Karpas-422 (cell line): ENCODE results near the gene ZNF501. TPM values are rescaled to one million over a fixed set of nuclear protein-coding genes. Genes with fewer than 3 reads are reported as not detected.

ENCODE experiments used
- DNase-seq: peaks from one replicate; pipeline ENCODE4 v3.0.0-alpha.2; 2015
- H2AFZ ChIP-seq: fragments of 200-600 bp; sonication (generic); 2 replicates; pipeline ENCODE4 v1.6.1; 2014; ENCODE audit warnings: antibody characterized with exemption, low read length, mixed read lengths
- H3K27ac ChIP-seq: fragments of 200-600 bp; sonication (generic); 2 replicates; pipeline ENCODE4 v1.5.1; 2014; ENCODE audit warnings: mild to moderate bottlenecking, low read length, moderate library complexity
- H3K27me3 ChIP-seq: fragments of 200-600 bp; sonication (generic); 2 replicates; pipeline ENCODE4 v1.6.1; 2014; ENCODE audit warnings: low read length, mixed read lengths
- H3K36me3 ChIP-seq: fragments of 200-600 bp; sonication (generic); 2 replicates; pipeline ENCODE4 v1.6.1; 2014; ENCODE audit warnings: low read length, mixed read lengths; ENCODE audit not compliant: insufficient read depth
- H3K4me1 ChIP-seq: fragments of 200-600 bp; sonication (generic); 2 replicates; pipeline ENCODE4 v1.6.1; 2014; ENCODE audit warnings: mild to moderate bottlenecking, low read length, mixed read lengths
- H3K4me2 ChIP-seq: fragments of 200-600 bp; sonication (generic); 2 replicates; pipeline ENCODE4 v1.6.1; 2014; ENCODE audit warnings: low read length, low read depth, mild to moderate bottlenecking; ENCODE audit not compliant: poor library complexity, severe bottlenecking
- H3K4me3 ChIP-seq: fragments of 200-600 bp; sonication (generic); 2 replicates; pipeline ENCODE4 v1.5.1; 2014; ENCODE audit warnings: mild to moderate bottlenecking, antibody characterized with exemption, low read length, mixed read lengths
- H3K79me2 ChIP-seq: fragments of 200-600 bp; sonication (generic); 2 replicates; pipeline ENCODE4 v1.6.1; 2014; ENCODE audit warnings: mild to moderate bottlenecking, low read length, mixed read lengths
- H3K9ac ChIP-seq: fragments of 200-600 bp; sonication (generic); 2 replicates; pipeline ENCODE4 v1.6.0; 2014; ENCODE audit warnings: low read length
- H3K9me2 ChIP-seq: fragments of 200-600 bp; sonication (generic), shearing (Covaris generic); replicated peaks from 2 replicates; pipeline ENCODE4 v1.6.0; 2014; ENCODE audit warnings: mild to moderate bottlenecking, low read length, moderate library complexity; ENCODE audit not compliant: insufficient read depth
- H3K9me3 ChIP-seq: fragments of 300-700, 200-600 bp; sonication (generic); 2 replicates; pipeline ENCODE4 v1.6.1; 2014; ENCODE audit warnings: low read length, mixed read lengths
- H4K20me1 ChIP-seq: fragments of 200-600 bp; sonication (generic); 2 replicates; pipeline ENCODE4 v1.6.1; 2014; ENCODE audit warnings: mild to moderate bottlenecking, antibody characterized with exemption, low read length, low read depth; ENCODE audit not compliant: insufficient read depth
- total RNA-seq: library from RNA; depleted of rRNA; stranded (reverse); fragments of >200 nt; shearing (Covaris generic); gene quantifications from 2 replicates; pipeline ENCODE4 v1.2.3, GENCODE V29; 2014; ENCODE audit warnings: low replicate concordance

ZNF501 gene
- total RNA-seq, 1 experiment from 2014 or later, result 8.8 TPM

DNA sequence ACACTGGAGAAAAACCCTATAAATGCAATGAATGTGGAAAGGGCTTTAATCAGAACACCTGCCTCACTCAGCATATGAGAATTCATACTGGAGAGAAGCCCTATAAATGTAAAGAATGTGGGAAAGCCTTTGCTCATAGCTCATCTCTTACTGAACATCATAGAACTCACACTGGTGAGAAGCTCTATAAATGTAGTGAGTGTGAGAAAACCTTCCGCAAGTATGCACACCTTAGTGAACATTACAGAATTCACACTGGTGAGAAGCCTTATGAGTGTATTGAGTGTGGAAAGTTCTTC is 7.4 kb upstream of the ZNF501 start:
- peaks cover 2% of the 10 kb centered on the region; the same call in 1 of the 2 replicates for H3K27me3 ChIP-seq
- H3K9ac ChIP-seq, result no peak overlapping the region
- peaks cover 3% of the 10 kb centered on the region for H3K36me3 ChIP-seq
- DNase-seq, result no peak
- H3K4me3 ChIP-seq, result no peak overlapping the region
- peaks cover 63% of the 10 kb centered on the region for H3K9me3 ChIP-seq
- H3K4me1 ChIP-seq, result no peaks in the 10 kb centered on the region
- no peaks in the 10 kb centered on the region for H4K20me1 ChIP-seq
- H3K9me2 ChIP-seq, result no peaks in the 10 kb centered on the region
- no peak overlapping the region for H3K4me2 ChIP-seq
- H3K79me2 ChIP-seq, result no peaks in the 10 kb centered on the region
- H2AFZ ChIP-seq, result no peak overlapping the region
- H3K27ac ChIP-seq, result no peak overlapping the region

DNA sequence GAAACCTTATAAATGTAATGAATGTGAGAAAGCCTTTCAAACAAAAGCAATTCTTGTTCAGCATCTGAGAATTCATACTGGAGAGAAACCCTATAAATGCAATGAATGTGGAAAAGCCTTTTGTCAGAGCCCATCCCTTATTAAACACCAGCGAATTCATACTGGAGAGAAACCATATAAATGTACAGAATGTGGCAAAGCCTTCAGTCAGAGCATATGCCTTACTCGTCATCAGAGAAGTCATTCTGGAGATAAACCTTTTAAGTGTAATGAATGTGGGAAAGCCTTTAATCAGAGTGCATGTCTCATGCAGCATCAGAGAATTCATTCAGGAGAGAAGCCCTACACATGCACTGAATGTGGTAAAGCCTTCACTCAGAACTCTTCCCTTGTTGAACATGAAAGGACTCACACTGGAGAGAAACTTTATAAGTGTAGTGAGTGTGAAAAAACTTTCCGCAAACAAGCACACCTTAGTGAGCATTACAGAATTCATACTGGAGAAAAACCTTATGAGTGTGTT is 5.3 kb downstream of the ZNF501 start:
- DNase-seq, result no peak
- no peak overlapping the region for H3K4me2 ChIP-seq
- H3K36me3 ChIP-seq, result peaks cover 11% of the 10 kb centered on the region
- H3K4me1 ChIP-seq, result no peaks in the 10 kb centered on the region
- H3K79me2 ChIP-seq, result no peaks in the 10 kb centered on the region
- H4K20me1 ChIP-seq, result no peaks in the 10 kb centered on the region
- peaks cover 60% of the 10 kb centered on the region for H3K9me3 ChIP-seq
- no peaks in the 10 kb centered on the region for H3K27me3 ChIP-seq
- no peak overlapping the region for H3K27ac ChIP-seq
- H2AFZ ChIP-seq, result no peak overlapping the region
- no peak overlapping the region for H3K4me3 ChIP-seq
- H3K9ac ChIP-seq, result no peak overlapping the region
- H3K9me2 ChIP-seq, result no peaks in the 10 kb centered on the region

DNA sequence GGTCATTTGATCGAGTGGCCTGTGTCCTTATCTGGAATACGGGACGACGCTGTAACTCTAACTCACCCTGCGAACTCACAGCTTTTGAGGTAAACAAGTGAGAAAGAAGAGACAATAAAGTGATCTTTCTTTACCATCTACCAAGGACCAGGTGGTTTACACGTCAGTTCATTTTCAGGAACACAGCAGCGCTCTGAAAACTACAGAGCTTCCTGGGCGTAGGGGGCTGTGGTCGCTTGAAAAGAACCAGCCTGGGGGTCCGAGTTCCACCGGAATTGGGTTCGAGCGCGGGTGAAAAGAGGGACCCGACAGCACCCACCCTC is 31.6 kb downstream of the ZNF501 start:
- Histone ChIP-seq H3K79me2 (peaks cover 96% of the 10 kb centered on the region), H3K27me3 (no peaks in the 10 kb centered on the region)

DNA sequence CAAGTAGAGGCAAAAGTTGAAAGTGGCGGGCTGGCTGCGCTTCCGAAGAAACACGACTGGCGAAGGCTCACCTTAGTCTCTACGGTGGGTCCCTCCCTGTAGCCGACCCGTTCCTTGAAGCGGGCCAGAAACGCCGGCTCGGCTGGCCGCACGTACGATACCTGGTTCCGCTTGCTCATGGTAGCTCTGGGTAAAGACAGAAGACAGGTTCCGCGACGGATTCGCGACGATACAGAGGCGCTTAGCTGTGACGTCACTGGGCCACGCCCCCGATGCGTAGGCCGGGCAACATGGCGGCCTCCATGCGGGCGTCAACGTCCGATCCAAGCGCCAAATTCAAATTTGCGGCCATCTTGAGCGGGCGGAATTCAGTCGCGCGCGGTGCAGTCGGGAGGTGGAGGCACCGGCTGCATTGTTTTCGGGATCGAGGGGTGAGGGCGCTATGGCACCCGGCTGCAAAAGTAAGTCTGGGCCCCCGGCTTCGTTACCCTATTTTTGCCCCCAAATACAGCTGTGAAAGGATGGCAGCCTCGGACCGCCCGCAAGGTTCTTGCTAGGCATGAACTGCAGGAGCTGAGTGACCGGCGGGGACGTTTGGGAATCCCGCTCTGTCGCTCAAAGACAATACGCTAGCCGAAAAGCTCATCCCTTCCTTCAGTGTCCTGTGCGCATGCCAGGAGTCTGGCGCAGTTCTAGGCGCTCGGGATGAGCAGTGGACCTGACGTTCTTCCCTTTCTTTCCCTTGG is 32.2 kb downstream of the ZNF501 start, which contains the start of the genes KIAA1143 and KIF15:
Gene KIAA1143 (minus strand): TSS at position 196 of the 746 bp plus-strand sequence. CDS start 17 bp downstream, at position 179.
Gene KIF15 (plus strand): TSS at position 371 of the 746 bp plus-strand sequence. CDS start 72 bp downstream, at position 443.
- no peaks in the 10 kb centered on the region for H4K20me1 ChIP-seq
- peak within 1 kb of the TSS; percentile 83 for H3K4me2 ChIP-seq
- H3K4me3 ChIP-seq, result peak within 1 kb of the TSS; percentile 93
- H3K27ac ChIP-seq, result peak within 1 kb of the TSS; percentile 42
- H3K4me1 ChIP-seq, result peaks cover 12% of the 10 kb centered on the region
- H3K27me3 ChIP-seq, result no peaks in the 10 kb centered on the region
- H3K36me3 ChIP-seq, result peaks cover 65% of the 10 kb centered on the region
- H3K9ac ChIP-seq, result peak within 1 kb of the TSS; percentile 81
- peak; percentile 99 for DNase-seq
- peaks cover 46% of the 10 kb centered on the region for H3K9me3 ChIP-seq
- peak within 1 kb of the TSS; percentile 55; the same call in 1 of the 2 replicates for H2AFZ ChIP-seq
- peaks cover 96% of the 10 kb centered on the region for H3K79me2 ChIP-seq
- H3K9me2 ChIP-seq, result no peaks in the 10 kb centered on the region

More for the DNA sequence above, 31.6 kb downstream of the ZNF501 start:
- Histone ChIP-seq H3K9me3 (peaks cover 46% of the 10 kb centered on the region), H3K36me3 (peaks cover 65% of the 10 kb centered on the region), H3K27ac (no peak overlapping the region), H2AFZ (peak overlapping the region; percentile 50; the same call in 1 of the 2 replicates), H3K4me2 (peak overlapping the region; percentile 83), H3K4me3 (peak overlapping the region; percentile 93), H3K4me1 (peaks cover 12% of the 10 kb centered on the region), H3K9ac (peak overlapping the region; percentile 77), H4K20me1 (no peaks in the 10 kb centered on the region), H3K9me2 (no peaks in the 10 kb centered on the region)
- DNase-seq, result peak; percentile 45

DNA sequence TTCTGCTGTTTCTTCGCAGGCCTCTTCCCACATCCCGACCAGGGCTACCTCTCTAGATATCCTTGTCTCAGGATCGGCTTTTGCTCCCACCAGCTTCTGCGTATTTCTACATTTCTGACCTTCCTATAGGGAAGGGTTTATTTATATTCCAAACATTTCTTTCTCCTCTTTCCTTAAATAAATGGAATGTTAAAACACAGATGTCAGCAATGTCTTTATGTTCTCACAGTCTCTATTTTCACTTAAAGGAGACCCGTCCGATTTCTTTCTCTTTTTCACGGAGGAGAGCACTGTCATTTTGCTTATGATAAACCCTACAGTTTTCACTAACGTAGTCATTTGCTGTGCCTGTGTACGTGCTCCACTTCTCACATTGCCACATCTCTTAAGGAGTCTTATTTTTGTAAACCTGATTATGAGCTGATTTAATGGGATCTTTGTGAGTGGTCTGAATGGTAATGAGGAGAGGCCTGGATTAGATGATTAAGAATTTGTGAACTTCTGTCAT is 32.8 kb downstream of the ZNF501 start:
- Histone ChIP-seq H3K27ac (peak overlapping the region; percentile 42), H3K4me3 (peak overlapping the region; percentile 93), H3K4me2 (peak overlapping the region; percentile 77), H4K20me1 (no peaks in the 10 kb centered on the region), H3K4me1 (peaks cover 12% of the 10 kb centered on the region), H3K36me3 (peaks cover 62% of the 10 kb centered on the region), H3K9ac (peak overlapping the region; percentile 81), H3K27me3 (no peaks in the 10 kb centered on the region), H3K9me3 (peaks cover 42% of the 10 kb centered on the region), H3K9me2 (no peaks in the 10 kb centered on the region), H3K79me2 (peaks cover 94% of the 10 kb centered on the region), H2AFZ (peak overlapping the region; percentile 55; the same call in 1 of the 2 replicates)
- DNase-seq, result peak; percentile 51

DNA sequence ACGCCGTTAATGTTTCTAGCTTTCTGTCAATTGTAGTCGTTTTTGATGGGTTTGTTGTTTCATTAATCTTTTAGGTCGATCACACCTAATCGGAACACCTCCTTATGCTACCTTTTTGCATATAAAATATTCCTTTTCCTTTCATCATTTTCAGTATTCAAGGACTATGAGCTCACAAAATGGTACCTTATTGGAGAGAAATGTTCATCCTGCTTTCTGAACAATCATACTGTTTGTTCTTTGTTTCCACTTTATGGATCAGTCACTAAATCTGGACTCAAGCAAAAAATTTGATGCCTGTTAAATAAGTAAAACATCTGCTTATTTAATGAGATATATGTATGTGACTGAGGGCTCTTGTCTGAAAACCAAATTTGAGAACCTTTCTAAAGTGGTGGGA is 33.3 kb downstream of the ZNF501 start:
- DNase-seq, result no peak
- Histone ChIP-seq H3K9me3 (peaks cover 37% of the 10 kb centered on the region), H3K9ac (peak overlapping the region; percentile 81), H3K27ac (peak overlapping the region; percentile 42; the same call in 1 of the 2 replicates), H3K4me2 (peak overlapping the region; percentile 77), H3K36me3 (peaks cover 60% of the 10 kb centered on the region), H3K4me1 (peaks cover 12% of the 10 kb centered on the region), H3K27me3 (no peaks in the 10 kb centered on the region), H4K20me1 (no peaks in the 10 kb centered on the region), H3K4me3 (peak overlapping the region; percentile 93), H3K9me2 (no peaks in the 10 kb centered on the region), H2AFZ (0 out of 2 replicates have a peak overlapping the region, but pooled peaks have one; percentile 55), H3K79me2 (peaks cover 92% of the 10 kb centered on the region)

DNA sequence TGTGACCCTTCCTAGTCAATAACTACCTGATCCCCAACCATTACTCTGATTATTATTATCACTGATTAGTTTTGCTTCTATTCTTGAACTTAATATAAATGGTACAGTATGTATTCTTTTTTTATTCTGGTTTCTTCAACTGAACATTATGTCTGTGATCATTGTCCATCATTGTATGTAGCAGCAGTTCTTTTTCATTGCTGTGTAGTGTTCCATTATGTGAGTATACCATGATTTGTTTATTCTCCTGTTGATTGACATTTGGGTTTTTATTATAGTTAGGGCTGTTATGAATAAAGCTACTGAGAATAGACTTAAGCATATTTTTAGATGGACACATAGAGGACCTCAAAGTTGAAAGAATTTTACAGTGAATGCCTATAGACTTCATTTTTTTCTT is 34.8 kb downstream of the ZNF501 start:
- Histone ChIP-seq H2AFZ (no peak overlapping the region), H3K36me3 (peaks cover 56% of the 10 kb centered on the region), H3K27ac (no peak overlapping the region), H3K4me1 (peaks cover 12% of the 10 kb centered on the region), H3K27me3 (no peaks in the 10 kb centered on the region), H3K4me2 (no peak overlapping the region), H3K9ac (no peak overlapping the region), H3K9me3 (peaks cover 26% of the 10 kb centered on the region), H3K79me2 (peaks cover 92% of the 10 kb centered on the region), H3K4me3 (0 out of 2 replicates have a peak overlapping the region, but pooled peaks have one; percentile 18), H3K9me2 (no peaks in the 10 kb centered on the region), H4K20me1 (no peaks in the 10 kb centered on the region)
- DNase-seq, result no peak

DNA sequence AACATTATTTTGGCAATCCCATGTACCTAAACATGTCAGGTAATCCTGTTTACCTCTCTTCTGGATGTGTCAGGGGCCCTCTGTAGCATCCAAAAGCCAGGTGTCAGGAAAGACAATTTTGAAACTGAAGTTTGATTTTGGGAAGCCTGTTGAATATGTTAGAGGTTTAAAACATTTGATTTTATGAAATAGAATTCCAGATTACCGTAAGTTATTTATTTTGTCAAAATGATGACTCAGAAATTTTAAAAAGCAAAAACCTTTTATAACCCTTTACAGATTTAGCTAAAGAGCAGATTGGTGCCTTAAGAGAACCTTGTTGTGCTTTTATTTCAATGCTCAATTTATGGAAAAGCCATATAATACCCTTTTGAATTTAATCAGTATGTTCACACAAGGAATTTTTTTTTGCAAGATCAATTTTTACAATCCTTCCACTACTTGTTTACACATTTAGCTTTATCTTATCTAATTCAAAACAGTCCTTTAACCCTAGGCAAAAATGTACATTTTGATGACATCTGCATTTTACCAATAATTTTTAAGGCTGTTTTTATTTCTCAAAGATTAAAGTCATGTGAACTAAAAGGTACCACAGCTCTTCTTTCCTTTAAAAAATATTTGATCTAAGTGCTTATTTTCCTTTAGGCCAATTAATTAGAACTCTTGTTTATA is 42.1 kb downstream of the ZNF501 start:
- Histone ChIP-seq H3K9ac (no peak overlapping the region), H3K9me2 (no peaks in the 10 kb centered on the region), H3K27me3 (no peaks in the 10 kb centered on the region), H3K79me2 (peaks cover 81% of the 10 kb centered on the region), H3K27ac (no peak overlapping the region), H3K4me2 (no peak overlapping the region), H4K20me1 (no peaks in the 10 kb centered on the region), H2AFZ (no peak overlapping the region), H3K9me3 (peaks cover 8% of the 10 kb centered on the region), H3K4me1 (peaks cover 8% of the 10 kb centered on the region), H3K36me3 (peaks cover 56% of the 10 kb centered on the region), H3K4me3 (no peak overlapping the region)
- DNase-seq, result no peak
